Measurements from ENCODE around the gene PDZRN4.
"Not testable (repeated sequence)": the region's sequence is repeated elsewhere in the genome, so short reads cannot be mapped to it uniquely, and the experiment has no call there.

DNA sequence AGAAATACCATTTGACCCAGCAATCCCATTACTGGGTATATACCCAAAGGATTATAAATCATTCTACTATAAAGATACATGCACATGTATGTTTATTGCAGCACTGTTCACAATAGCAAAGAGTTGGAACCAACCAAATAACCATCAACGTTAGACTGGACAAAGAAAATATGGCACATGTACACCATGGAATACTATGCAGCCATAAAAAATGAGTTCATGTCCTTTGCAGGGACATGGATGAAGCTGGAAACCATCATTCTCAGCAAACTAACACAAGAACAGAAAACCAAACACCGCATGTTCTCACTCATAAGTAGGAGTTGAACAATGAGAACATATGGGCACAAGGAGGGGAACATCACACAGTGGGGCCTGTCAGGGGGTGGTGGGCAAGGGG, 97.3 kb downstream of the PDZRN4 start:
- TF ChIP-seq, protein P1, sequence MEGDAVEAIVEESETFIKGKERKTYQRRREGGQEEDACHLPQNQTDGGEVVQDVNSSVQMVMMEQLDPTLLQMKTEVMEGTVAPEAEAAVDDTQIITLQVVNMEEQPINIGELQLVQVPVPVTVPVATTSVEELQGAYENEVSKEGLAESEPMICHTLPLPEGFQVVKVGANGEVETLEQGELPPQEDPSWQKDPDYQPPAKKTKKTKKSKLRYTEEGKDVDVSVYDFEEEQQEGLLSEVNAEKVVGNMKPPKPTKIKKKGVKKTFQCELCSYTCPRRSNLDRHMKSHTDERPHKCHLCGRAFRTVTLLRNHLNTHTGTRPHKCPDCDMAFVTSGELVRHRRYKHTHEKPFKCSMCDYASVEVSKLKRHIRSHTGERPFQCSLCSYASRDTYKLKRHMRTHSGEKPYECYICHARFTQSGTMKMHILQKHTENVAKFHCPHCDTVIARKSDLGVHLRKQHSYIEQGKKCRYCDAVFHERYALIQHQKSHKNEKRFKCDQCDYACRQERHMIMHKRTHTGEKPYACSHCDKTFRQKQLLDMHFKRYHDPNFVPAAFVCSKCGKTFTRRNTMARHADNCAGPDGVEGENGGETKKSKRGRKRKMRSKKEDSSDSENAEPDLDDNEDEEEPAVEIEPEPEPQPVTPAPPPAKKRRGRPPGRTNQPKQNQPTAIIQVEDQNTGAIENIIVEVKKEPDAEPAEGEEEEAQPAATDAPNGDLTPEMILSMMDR (conservative IDR thresholded peaks at IDR 0.05; ENCODE audit: low read depth, low read length), result not testable (repeated sequence)
- TF ChIP-seq POLR2A (IDR thresholded peaks at IDR 0.05; ENCODE audit: low read depth, low read length); CHD1 (IDR thresholded peaks at IDR 0.05; ENCODE audit: low read depth, low read length); NFE2L2 (IDR thresholded peaks at IDR 0.05; ENCODE audit: low read depth, low read length); CEBPB (IDR thresholded peaks at IDR 0.05; ENCODE audit: low read depth, low read length); MXI1 (IDR thresholded peaks at IDR 0.05; ENCODE audit: borderline replicate concordance, low read depth, low read length); BHLHE40 (IDR thresholded peaks at IDR 0.05; ENCODE audit: low read depth, low read length); RAD21 (IDR thresholded peaks at IDR 0.05; ENCODE audit: low read length); SMC3 (IDR thresholded peaks at IDR 0.05; ENCODE audit: low read depth, low read length); RFX5 (IDR thresholded peaks at IDR 0.05; ENCODE audit: low read depth, low read length): not testable (repeated sequence)
- TF ChIP-seq, protein P2, sequence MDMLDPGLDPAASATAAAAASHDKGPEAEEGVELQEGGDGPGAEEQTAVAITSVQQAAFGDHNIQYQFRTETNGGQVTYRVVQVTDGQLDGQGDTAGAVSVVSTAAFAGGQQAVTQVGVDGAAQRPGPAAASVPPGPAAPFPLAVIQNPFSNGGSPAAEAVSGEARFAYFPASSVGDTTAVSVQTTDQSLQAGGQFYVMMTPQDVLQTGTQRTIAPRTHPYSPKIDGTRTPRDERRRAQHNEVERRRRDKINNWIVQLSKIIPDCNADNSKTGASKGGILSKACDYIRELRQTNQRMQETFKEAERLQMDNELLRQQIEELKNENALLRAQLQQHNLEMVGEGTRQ (IDR thresholded peaks at IDR 0.05; ENCODE audit: low read depth, low read length), result not testable (repeated sequence)
- TF ChIP-seq, protein P3, sequence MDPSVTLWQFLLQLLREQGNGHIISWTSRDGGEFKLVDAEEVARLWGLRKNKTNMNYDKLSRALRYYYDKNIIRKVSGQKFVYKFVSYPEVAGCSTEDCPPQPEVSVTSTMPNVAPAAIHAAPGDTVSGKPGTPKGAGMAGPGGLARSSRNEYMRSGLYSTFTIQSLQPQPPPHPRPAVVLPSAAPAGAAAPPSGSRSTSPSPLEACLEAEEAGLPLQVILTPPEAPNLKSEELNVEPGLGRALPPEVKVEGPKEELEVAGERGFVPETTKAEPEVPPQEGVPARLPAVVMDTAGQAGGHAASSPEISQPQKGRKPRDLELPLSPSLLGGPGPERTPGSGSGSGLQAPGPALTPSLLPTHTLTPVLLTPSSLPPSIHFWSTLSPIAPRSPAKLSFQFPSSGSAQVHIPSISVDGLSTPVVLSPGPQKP (IDR thresholded peaks at IDR 0.05; ENCODE audit: borderline replicate concordance, low read depth, low read length), result not testable (repeated sequence)

Measured in IMR-90 (cell line).